PC-3 (cell line): ENCODE results near the gene TRAPPC3L. TPM values are rescaled to one million over a fixed set of nuclear protein-coding genes. Genes with fewer than 3 reads are reported as not detected.

Experiments
- ATAC-seq: fragments of 200-7000 bp; cut with Tn5 transposase; 2 replicates; pipeline ENCODE4 v1.9.1; 2020; ENCODE audit warnings: mild to moderate bottlenecking, moderate library complexity
- BruUV-seq: library from RNA; stranded (reverse); fragments of 400-500 nt; replicated peaks from 2 replicates; lab custom pipeline; 2021; lab: Mats Ljungman, UMichigan
- CTCF ChIA-PET: fragments of 300-600 bp; sonication (Branson Sonifier 250); formaldehyde crosslinking; loops from one replicate; lab custom pipeline; 2022; ENCODE audit warnings: antibody characterized with exemption; lab: Charles Lee
- POLR2A ChIA-PET: fragments of 300-600 bp; sonication (Branson Sonifier 250); formaldehyde crosslinking; loops from one replicate; lab custom pipeline; 2022; ENCODE audit warnings: antibody characterized with exemption; ENCODE audit not compliant: unreplicated experiment; lab: Charles Lee
- DNase-seq: peaks from one replicate; pipeline ENCODE4 v3.0.0-alpha.2; 2015
- H2AFZ ChIP-seq: fragments of 300-600 bp; sonication (generic); 2 replicates; pipeline ENCODE4 v1.6.0; 2016; ENCODE audit warnings: antibody characterized with exemption, low read length
- H3F3A ChIP-seq: fragments of 300-600 bp; sonication (generic); one replicate; pipeline ENCODE4 v1.6.0; 2017; ENCODE audit warnings: antibody characterized with exemption, low read length, control low read depth, mild to moderate bottlenecking; ENCODE audit not compliant: unreplicated experiment
- H3K27ac ChIP-seq: fragments of 300-600 bp; sonication (generic); 2 replicates; pipeline ENCODE4 v1.5.1; 2016; ENCODE audit warnings: mild to moderate bottlenecking, low read length
- H3K27me3 ChIP-seq: fragments of 300-600 bp; sonication (generic); 2 replicates; pipeline ENCODE4 v1.6.1; 2016; ENCODE audit warnings: low read length, mixed read lengths
- H3K36me3 ChIP-seq: fragments of 300-600 bp; sonication (generic); 2 replicates; pipeline ENCODE4 v1.6.1; 2016; ENCODE audit warnings: low read depth, mixed run types, low read length, mixed read lengths
- H3K4me1 ChIP-seq: fragments of 300-600 bp; sonication (generic); 2 replicates; pipeline ENCODE4 v1.5.1; 2016; ENCODE audit warnings: low read length; ENCODE audit not compliant: insufficient read depth
- H3K4me2 ChIP-seq: fragments of 300-600 bp; sonication (generic); 2 replicates; pipeline ENCODE4 v1.6.0; 2016; ENCODE audit warnings: low read length
- H3K4me3 ChIP-seq: fragments of 300-600 bp; sonication (generic); 2 replicates; pipeline ENCODE4 v1.5.1; 2016; ENCODE audit warnings: mild to moderate bottlenecking, low read length, mixed read lengths
- H3K79me2 ChIP-seq: fragments of 300-600 bp; sonication (generic); 2 replicates; pipeline ENCODE4 v1.6.1; 2017; ENCODE audit warnings: low read length, mixed read lengths
- H3K9ac ChIP-seq: fragments of 300-600 bp; sonication (generic); 2 replicates; pipeline ENCODE4 v1.6.0; 2016; ENCODE audit warnings: mild to moderate bottlenecking, low read length
- H3K9me2 ChIP-seq: fragments of 300-600 bp; sonication (generic); replicated peaks from 2 replicates; pipeline ENCODE4 v1.6.1; 2016; ENCODE audit warnings: mixed run types, low read length, mixed read lengths
- H3K9me3 ChIP-seq: fragments of 300-600 bp; sonication (generic); 2 replicates; pipeline ENCODE4 v1.6.1; 2016; ENCODE audit warnings: low read length, mixed read lengths
- H4K20me1 ChIP-seq: fragments of 300-600 bp; sonication (generic); 2 replicates; pipeline ENCODE4 v1.6.1; 2016; ENCODE audit warnings: low read length, mixed read lengths
- CTCF ChIP-seq: fragments of 300-600 bp; sonication (generic); conservative IDR thresholded peaks from 2 replicates; pipeline ENCODE4 v1.5.1; 2017; ENCODE audit warnings: antibody characterized with exemption, low read depth, mild to moderate bottlenecking, low read length
- EZH2 ChIP-seq: fragments of 300-600 bp; sonication (generic); IDR thresholded peaks from one replicate; pipeline ENCODE4 v1.6.1; 2017; ENCODE audit warnings: antibody characterized with exemption, mild to moderate bottlenecking, low read length; ENCODE audit not compliant: unreplicated experiment
- EZH2phosphoT487 ChIP-seq: fragments of 300-600 bp; sonication (generic); IDR thresholded peaks from 2 replicates; pipeline ENCODE4 v1.6.1; 2018; ENCODE audit warnings: mild to moderate bottlenecking, antibody characterized with exemption, low read length, borderline replicate concordance
- intact Hi-C: fragments of 100-400 bp; cut with micrococcal nuclease; formaldehyde crosslinking; loops from 2 replicates; pipeline ENCODE4 v1.9.0; 2023
- total RNA-seq: library from RNA; depleted of rRNA; stranded (reverse); fragments of >200 nt; gene quantifications from 2 replicates; pipeline ENCODE4 v1.2.3, GENCODE V29; 2014

The TRAPPC3L gene
- total RNA-seq, 1 experiment from 2014 or later, result not detected

GRCh38 chr6:116529466-116530290 lies 15.8 kb downstream of the TRAPPC3L start:
- no peaks in the 10 kb centered on the region for H4K20me1 ChIP-seq
- no peaks in the 10 kb centered on the region for H3K27me3 ChIP-seq
- H3F3A ChIP-seq, result no peaks in the 10 kb centered on the region
- POLR2A ChIA-PET, result no interaction called here
- no peak overlapping the region for H3K27ac ChIP-seq
- intact Hi-C loops, result loop anchor here (5.0 kb wide), 1 partner anchor 262 kb away; no protein-coding TSS in a partner anchor
- no peaks in the 10 kb centered on the region for H3K9me2 ChIP-seq
- BruUV-seq, result no TSS peak
- no peak overlapping the region for H3K9ac ChIP-seq
- CTCF ChIA-PET, result interaction anchor here (0.9 to 1.0 kb wide), 3 partner anchors 18 to 261 kb away, joined by 4 to 7 read pairs (median 5); partner anchors contain the start of gene CALHM5
- peaks cover 18% of the 10 kb centered on the region for H3K4me1 ChIP-seq
- ATAC-seq (no peak), DNase-seq (no peak)
- H3K4me2 ChIP-seq, result peak overlapping the region; percentile 30; the same call in 1 of the 2 replicates
- H3K9me3 ChIP-seq, result no peaks in the 10 kb centered on the region
- TF ChIP-seq EZH2 (no peak), EZH2phosphoT487 (no peak), CTCF (no peak)
- no peaks in the 10 kb centered on the region for H3K79me2 ChIP-seq
- H2AFZ ChIP-seq, result no peak overlapping the region
- H3K36me3 ChIP-seq, result no peaks in the 10 kb centered on the region
- H3K4me3 ChIP-seq, result no peak overlapping the region

- no peak; the same call in 1 of the 2 replicates for ATAC-seq
- Histone ChIP-seq H4K20me1 (no peaks in the 10 kb centered on the region), H3K27ac (no peak overlapping the region), H3K4me1 (peaks cover 18% of the 10 kb centered on the region), H3F3A (no peaks in the 10 kb centered on the region), H2AFZ (no peak overlapping the region), H3K4me2 (no peak overlapping the region), H3K4me3 (no peak overlapping the region), H3K9me3 (no peaks in the 10 kb centered on the region), H3K9ac (no peak overlapping the region), H3K79me2 (no peaks in the 10 kb centered on the region), H3K9me2 (no peaks in the 10 kb centered on the region), H3K27me3 (no peaks in the 10 kb centered on the region), H3K36me3 (no peaks in the 10 kb centered on the region)
- DNase-seq, result peak; percentile 28
- TF ChIP-seq EZH2 (no peak), EZH2phosphoT487 (no peak), CTCF (no peak)
- BruUV-seq, result no TSS peak
- ChIA-PET CTCF (no interaction called here), POLR2A (no interaction called here)
- intact Hi-C loops, result no loop called here
Measured at GRCh38 chr6:116528780-116529179, 16.7 kb downstream of the TRAPPC3L start.

GRCh38 chr6:116528133-116528532 lies 17.4 kb downstream of the TRAPPC3L start:
- Histone ChIP-seq H2AFZ (no peak overlapping the region), H4K20me1 (no peaks in the 10 kb centered on the region), H3K9me2 (no peaks in the 10 kb centered on the region), H3K27me3 (no peaks in the 10 kb centered on the region), H3K79me2 (no peaks in the 10 kb centered on the region), H3K9ac (no peak overlapping the region), H3K4me1 (peaks cover 18% of the 10 kb centered on the region), H3K4me3 (no peak overlapping the region), H3K36me3 (no peaks in the 10 kb centered on the region), H3K27ac (no peak overlapping the region), H3K9me3 (no peaks in the 10 kb centered on the region), H3K4me2 (no peak overlapping the region), H3F3A (no peaks in the 10 kb centered on the region)
- POLR2A ChIA-PET, result no interaction called here
- no TSS peak for BruUV-seq
- DNase-seq, result no peak
- intact Hi-C loops, result no loop called here
- TF ChIP-seq CTCF (no peak), EZH2 (no peak), EZH2phosphoT487 (no peak)
- ATAC-seq, result no peak
- CTCF ChIA-PET, result no interaction called here
